GM12873 (cell line): Measurements from ENCODE around the gene CTNNA2.

Experiments
- TF ChIP-seq, protein P1 (sequence below): IDR thresholded peaks from 2 replicates; pipeline ENCODE4 v1.5.1; 2012; ENCODE audit warnings: low read depth, mild to moderate bottlenecking, moderate library complexity, low read length, control low read depth; ENCODE audit not compliant: insufficient read depth; ENCODE audit errors: missing control alignments

CTNNA2 gene

DNA sequence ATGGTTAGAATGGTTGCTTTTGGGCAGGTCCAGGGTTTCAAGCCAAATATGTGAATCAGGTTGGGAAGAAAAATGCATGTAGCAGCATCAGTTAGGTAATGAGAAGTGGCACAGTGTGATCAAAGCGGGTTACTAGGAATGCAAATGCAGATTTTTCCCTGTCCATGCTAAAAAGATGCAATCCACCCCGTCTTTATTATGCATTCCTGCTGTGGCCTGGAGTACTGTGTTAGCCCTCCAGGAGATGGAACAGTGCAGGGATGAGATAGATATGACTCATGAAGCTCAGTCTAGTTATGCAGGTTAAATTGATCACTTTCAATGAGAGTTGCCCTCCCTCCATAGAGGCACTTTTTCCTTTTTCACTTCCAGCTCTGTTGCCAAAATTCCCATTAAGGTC is 283.8 kb downstream of the CTNNA2 start:
- TF ChIP-seq, protein P1, sequence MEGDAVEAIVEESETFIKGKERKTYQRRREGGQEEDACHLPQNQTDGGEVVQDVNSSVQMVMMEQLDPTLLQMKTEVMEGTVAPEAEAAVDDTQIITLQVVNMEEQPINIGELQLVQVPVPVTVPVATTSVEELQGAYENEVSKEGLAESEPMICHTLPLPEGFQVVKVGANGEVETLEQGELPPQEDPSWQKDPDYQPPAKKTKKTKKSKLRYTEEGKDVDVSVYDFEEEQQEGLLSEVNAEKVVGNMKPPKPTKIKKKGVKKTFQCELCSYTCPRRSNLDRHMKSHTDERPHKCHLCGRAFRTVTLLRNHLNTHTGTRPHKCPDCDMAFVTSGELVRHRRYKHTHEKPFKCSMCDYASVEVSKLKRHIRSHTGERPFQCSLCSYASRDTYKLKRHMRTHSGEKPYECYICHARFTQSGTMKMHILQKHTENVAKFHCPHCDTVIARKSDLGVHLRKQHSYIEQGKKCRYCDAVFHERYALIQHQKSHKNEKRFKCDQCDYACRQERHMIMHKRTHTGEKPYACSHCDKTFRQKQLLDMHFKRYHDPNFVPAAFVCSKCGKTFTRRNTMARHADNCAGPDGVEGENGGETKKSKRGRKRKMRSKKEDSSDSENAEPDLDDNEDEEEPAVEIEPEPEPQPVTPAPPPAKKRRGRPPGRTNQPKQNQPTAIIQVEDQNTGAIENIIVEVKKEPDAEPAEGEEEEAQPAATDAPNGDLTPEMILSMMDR: no peak

DNA sequence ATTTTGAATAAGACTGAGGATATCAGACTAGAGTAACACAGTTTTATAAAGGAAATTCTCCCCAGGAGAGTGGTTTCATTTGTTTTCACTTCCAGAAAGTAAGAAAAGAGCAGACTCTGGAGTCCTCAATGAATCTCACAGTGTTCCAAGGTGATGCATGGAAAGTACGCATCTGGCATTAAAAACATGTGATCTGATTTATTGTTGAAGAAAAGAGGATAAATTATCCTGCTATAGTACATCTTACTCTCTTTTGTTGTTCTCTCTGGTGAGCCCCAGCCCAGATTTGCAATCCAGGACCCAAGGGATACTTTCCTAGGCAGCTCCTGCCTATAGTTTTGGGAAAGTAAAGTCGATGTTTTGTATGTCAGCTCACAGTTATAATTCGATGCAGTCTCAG is 285.9 kb downstream of the CTNNA2 start:
- TF ChIP-seq, protein P1: no peak

DNA sequence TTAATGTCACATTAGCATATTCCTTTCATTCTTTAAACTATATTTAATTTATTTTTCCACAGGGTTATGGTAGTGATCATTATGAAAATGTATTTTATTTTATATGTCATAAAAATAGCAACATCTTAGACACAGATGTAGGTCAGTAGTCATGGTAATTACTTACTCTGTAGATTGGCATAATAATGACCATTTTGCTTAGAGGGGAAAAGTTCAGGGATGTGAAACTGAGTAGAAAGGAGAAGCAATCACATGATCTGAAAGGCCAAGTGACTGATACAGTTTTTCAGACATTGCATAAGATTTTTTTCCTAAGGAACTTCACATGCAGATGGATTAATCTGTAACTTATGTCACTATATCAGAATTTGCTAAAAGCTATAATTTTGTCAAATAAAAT is 286.9 kb downstream of the CTNNA2 start:
- TF ChIP-seq, protein P1: no peak

GRCh38 chr2:79801082-79801481 is 288.2 kb downstream of the CTNNA2 start:
- TF ChIP-seq, protein P1: no peak

GRCh38 chr2:79817288-79817687 is 304.4 kb downstream of the CTNNA2 start:
- TF ChIP-seq, protein P1: no peak

DNA sequence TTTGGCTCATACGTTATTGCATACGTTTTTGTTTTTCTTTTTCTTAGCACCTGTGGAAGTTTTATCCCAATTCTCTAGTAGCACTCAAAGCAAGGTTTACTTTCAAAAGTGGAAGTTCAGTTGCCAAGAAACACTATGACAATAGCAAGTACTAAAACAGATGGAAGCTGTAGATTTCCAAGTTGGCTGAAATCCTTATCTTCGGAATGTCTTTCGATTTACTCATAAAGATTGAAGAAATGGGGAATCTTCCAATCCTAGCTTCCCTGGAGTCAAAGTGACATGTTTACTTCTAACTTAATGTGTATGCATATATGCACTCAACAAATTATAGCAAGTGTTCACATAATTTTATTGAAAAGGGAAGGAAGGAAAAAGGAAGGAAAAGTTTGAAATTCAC is 307.4 kb downstream of the CTNNA2 start:
- TF ChIP-seq, protein P1: no peak

DNA sequence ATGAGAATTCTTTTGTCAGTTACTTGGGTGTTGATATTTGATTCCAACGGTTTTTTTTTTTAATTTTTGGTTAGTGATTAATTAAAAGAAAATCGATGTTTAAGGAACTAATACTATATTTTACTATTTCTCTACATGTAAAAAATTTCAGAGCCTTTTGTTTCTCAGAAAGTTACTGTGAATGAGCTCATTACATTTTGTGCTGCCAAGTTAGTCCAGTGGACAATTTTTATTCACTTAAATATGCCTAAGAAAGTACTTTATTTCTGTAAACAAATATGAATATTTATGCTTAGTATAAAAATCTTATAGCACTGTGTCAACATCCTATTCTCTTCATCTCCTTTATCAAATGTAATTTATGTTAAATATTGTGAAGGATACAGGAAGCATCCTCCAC is 309.3 kb downstream of the CTNNA2 start:
- TF ChIP-seq, protein P1: no peak
